Vagina (tissue), 2 donors: ENCODE data around the gene NUSAP1.

Experiments
- POLR2A ChIP-seq, 2 donors: fragments of 450-650 bp; IDR thresholded peaks; one replicate each; pipeline ENCODE4 v1.6.1; 2017; ENCODE audit warnings: antibody characterized with exemption in 2 of 2, mild to moderate bottlenecking in 2 of 2, moderate library complexity in 2 of 2
- POLR2AphosphoS5 ChIP-seq, 2 donors: sonication (generic); formaldehyde crosslinking; IDR thresholded peaks; one replicate each; pipeline ENCODE4 v1.9.0; 2017; ENCODE audit warnings: antibody characterized with exemption in 2 of 2, mild to moderate bottlenecking in 2 of 2, low read depth in 1 of 2; ENCODE audit not compliant: insufficient read depth in 1 of 2
- TF ChIP-seq, protein P1 (sequence below), 3 experiments: fragments of 450-650 bp in 2 of 3; fragments of 200-600 bp in 1 of 3; sonication (generic) in 1 of 3; IDR thresholded peaks; one replicate each; pipeline ENCODE4 v1.5.1; 2017 to 2019; ENCODE audit warnings: antibody characterized with exemption in 3 of 3, mild to moderate bottlenecking in 2 of 3, moderate library complexity in 2 of 3

DNA sequence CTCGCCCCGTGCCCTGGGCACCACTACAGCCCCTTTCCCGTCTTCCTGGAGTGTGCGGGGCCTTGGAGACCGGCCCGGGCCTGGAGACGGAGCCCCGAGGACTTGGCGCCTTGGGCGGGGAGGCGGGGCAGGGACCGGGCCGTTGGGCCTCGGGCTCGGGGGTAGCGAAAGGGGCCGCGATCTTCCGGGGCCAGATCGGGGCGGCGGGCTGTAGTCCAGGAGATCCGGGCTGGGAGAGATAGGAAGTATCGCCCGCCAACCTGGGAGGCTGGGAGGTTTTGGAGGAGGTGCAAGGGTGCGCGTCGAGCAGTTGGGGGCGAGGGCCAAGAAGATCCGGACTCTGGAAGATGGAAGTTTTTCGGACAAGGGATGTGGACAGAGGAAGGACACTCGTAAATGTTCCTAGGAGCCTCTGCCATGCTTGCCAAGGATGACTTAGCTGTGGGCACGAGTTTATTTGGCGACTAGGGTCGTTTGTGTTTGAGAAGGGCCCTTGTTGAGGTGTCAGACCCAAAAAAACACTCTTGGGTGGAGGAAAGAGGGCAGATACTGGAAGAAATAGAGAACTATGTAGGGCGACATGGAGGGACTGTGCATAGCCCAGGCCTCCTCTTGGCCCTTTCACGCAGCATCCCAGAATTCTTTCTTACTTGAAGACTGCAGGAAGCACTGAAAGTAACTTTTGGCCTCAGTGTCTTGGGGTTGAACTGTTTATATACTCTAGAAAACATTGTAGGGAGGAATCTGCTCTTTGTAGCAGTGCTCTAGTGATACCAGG lies 84.9 kb downstream of the NUSAP1 start:
- TF ChIP-seq, protein P1, sequence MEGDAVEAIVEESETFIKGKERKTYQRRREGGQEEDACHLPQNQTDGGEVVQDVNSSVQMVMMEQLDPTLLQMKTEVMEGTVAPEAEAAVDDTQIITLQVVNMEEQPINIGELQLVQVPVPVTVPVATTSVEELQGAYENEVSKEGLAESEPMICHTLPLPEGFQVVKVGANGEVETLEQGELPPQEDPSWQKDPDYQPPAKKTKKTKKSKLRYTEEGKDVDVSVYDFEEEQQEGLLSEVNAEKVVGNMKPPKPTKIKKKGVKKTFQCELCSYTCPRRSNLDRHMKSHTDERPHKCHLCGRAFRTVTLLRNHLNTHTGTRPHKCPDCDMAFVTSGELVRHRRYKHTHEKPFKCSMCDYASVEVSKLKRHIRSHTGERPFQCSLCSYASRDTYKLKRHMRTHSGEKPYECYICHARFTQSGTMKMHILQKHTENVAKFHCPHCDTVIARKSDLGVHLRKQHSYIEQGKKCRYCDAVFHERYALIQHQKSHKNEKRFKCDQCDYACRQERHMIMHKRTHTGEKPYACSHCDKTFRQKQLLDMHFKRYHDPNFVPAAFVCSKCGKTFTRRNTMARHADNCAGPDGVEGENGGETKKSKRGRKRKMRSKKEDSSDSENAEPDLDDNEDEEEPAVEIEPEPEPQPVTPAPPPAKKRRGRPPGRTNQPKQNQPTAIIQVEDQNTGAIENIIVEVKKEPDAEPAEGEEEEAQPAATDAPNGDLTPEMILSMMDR (IDR thresholded peaks at IDR 0.05): no peak
- TF ChIP-seq POLR2A (IDR thresholded peaks at IDR 0.05) (no peak), POLR2AphosphoS5 (IDR thresholded peaks at IDR 0.05; ENCODE audit: insufficient read depth in 1 of 2, low read depth in 1 of 2) (no peak)
